ENCODE results near the gene ABHD17A.
A peak's percentile ranks its signal among the peaks of the same experiment; 100 is the strongest.

ABHD17A gene

GRCh38 chr19:1885398-1886119 lies at the start of gene ABHD17A:
TSS of gene ABHD17A (minus strand) at chr19:1885496. CDS start at chr19:1881566, 3,930 bp downstream.
- peak; percentile 91 to 92 for DNase-seq (ENCODE audit: low read depth in 1 of 2, low spot score in 1 of 2)

- DNase-seq (ENCODE audit: low read depth in 1 of 2, low spot score in 1 of 2) = no peak
Measured at GRCh38 chr19:1933942-1934341, 48.6 kb upstream of the ABHD17A start.

- DNase-seq (ENCODE audit: low read depth in 1 of 2, low spot score in 1 of 2) = no peak
Measured at GRCh38 chr19:1933244-1933643, 47.9 kb upstream of the ABHD17A start.

GRCh38 chr19:1932395-1932794 lies 47.1 kb upstream of the ABHD17A start:
- DNase-seq (ENCODE audit: low read depth in 1 of 2, low spot score in 1 of 2) = no peak

GRCh38 chr19:1931445-1931844 lies 46.1 kb upstream of the ABHD17A start:
- no peak for DNase-seq (ENCODE audit: low read depth in 1 of 2, low spot score in 1 of 2)

GRCh38 chr19:1929021-1929742 lies 43.9 kb upstream of the ABHD17A start:
- peak; percentile 67 to 71 for DNase-seq (ENCODE audit: low read depth in 1 of 2, low spot score in 1 of 2)

GRCh38 chr19:1925544-1925943 lies 40.2 kb upstream of the ABHD17A start:
- DNase-seq (ENCODE audit: low read depth in 1 of 2, low spot score in 1 of 2) = no peak

- no peak for DNase-seq (ENCODE audit: low read depth in 1 of 2, low spot score in 1 of 2)
Measured at GRCh38 chr19:1924320-1924961, 39.1 kb upstream of the ABHD17A start.

GRCh38 chr19:1923319-1923718 lies 38.0 kb upstream of the ABHD17A start:
- DNase-seq (ENCODE audit: low read depth in 1 of 2, low spot score in 1 of 2) = peak in 1 of 2 donors; percentile 47

- no peak for DNase-seq (ENCODE audit: low read depth in 1 of 2, low spot score in 1 of 2)
Measured at GRCh38 chr19:1922803-1923202, 37.5 kb upstream of the ABHD17A start.

- no peak for DNase-seq (ENCODE audit: low read depth in 1 of 2, low spot score in 1 of 2)
Measured at GRCh38 chr19:1921825-1922224, 36.5 kb upstream of the ABHD17A start.

- DNase-seq (ENCODE audit: low read depth in 1 of 2, low spot score in 1 of 2) = no peak
Measured at GRCh38 chr19:1921326-1921725, 36.0 kb upstream of the ABHD17A start.

GRCh38 chr19:1920644-1921043 lies 35.3 kb upstream of the ABHD17A start:
- DNase-seq (ENCODE audit: low read depth in 1 of 2, low spot score in 1 of 2) = no peak

GRCh38 chr19:1918975-1919374 lies 33.7 kb upstream of the ABHD17A start:
- no peak for DNase-seq (ENCODE audit: low read depth in 1 of 2, low spot score in 1 of 2)

GRCh38 chr19:1917926-1918325 lies 32.6 kb upstream of the ABHD17A start:
- no peak for DNase-seq (ENCODE audit: low read depth in 1 of 2, low spot score in 1 of 2)

GRCh38 chr19:1917146-1917545 lies 31.9 kb upstream of the ABHD17A start:
- no peak for DNase-seq (ENCODE audit: low read depth in 1 of 2, low spot score in 1 of 2)

- DNase-seq (ENCODE audit: low read depth in 1 of 2, low spot score in 1 of 2) = no peak
Measured at GRCh38 chr19:1914826-1915341, 29.6 kb upstream of the ABHD17A start.

- DNase-seq (ENCODE audit: low read depth in 1 of 2, low spot score in 1 of 2) = no peak
Measured at GRCh38 chr19:1913781-1914577, 28.7 kb upstream of the ABHD17A start.

GRCh38 chr19:1912760-1913505 lies 27.6 kb upstream of the ABHD17A start:
- no peak for DNase-seq (ENCODE audit: low read depth in 1 of 2, low spot score in 1 of 2)

GRCh38 chr19:1911995-1912394 lies 26.7 kb upstream of the ABHD17A start:
- no peak for DNase-seq (ENCODE audit: low read depth in 1 of 2, low spot score in 1 of 2)

Data from activated CD4-positive, alpha-beta T cell treated with anti-CD3 and anti-CD28 coated beads, Interleukin-2, amount 50 U/mL, for 24 hours (primary cell).